Chondrocyte (in vitro differentiated cells): ENCODE data around the gene RASGRP1. TPM values are rescaled to one million over a fixed set of nuclear protein-coding genes. Genes with fewer than 3 reads are reported as not detected.

Experiments
- DNase-seq: peaks from one replicate; pipeline ENCODE4 v3.0.0; 2021; ENCODE audit warnings: mixed read lengths, low spot score
- H3K27ac Mint-ChIP-seq: one replicate; pipeline ENCODE4 v1.8.0; 2021; ENCODE audit warnings: mild to moderate bottlenecking, moderate library complexity, mixed read lengths; ENCODE audit not compliant: unreplicated experiment
- H3K27me3 Mint-ChIP-seq: 2 replicates; pipeline ENCODE4 v1.8.0; 2021; ENCODE audit warnings: low read depth, mixed read lengths
- H3K36me3 Mint-ChIP-seq: 2 replicates; pipeline ENCODE4 v1.8.0; 2021; ENCODE audit warnings: low read depth, mixed read lengths
- H3K4me1 Mint-ChIP-seq: 2 replicates; pipeline ENCODE4 v1.8.0; 2021; ENCODE audit warnings: low read depth, mild to moderate bottlenecking, mixed read lengths
- H3K4me3 Mint-ChIP-seq: one replicate; pipeline ENCODE4 v1.8.0; 2021; ENCODE audit warnings: mild to moderate bottlenecking, moderate library complexity, mixed read lengths; ENCODE audit not compliant: unreplicated experiment
- H3K9me3 Mint-ChIP-seq: 2 replicates; pipeline ENCODE4 v1.8.0; 2021; ENCODE audit warnings: low read depth, mixed read lengths
- CTCF ChIP-seq: fragments of 200-600 bp; sonication (generic); IDR thresholded peaks from 2 replicates; pipeline ENCODE4 v1.5.0; 2021; ENCODE audit warnings: antibody characterized with exemption, mild to moderate bottlenecking, moderate library complexity
- total RNA-seq: library from RNA; stranded (reverse); gene quantifications from 3 replicates; pipeline ENCODE4 v1.2.1, GENCODE V29; 2021

The RASGRP1 gene
- total RNA-seq, 1 donor from 2014 or later, result 0.52 TPM

DNA sequence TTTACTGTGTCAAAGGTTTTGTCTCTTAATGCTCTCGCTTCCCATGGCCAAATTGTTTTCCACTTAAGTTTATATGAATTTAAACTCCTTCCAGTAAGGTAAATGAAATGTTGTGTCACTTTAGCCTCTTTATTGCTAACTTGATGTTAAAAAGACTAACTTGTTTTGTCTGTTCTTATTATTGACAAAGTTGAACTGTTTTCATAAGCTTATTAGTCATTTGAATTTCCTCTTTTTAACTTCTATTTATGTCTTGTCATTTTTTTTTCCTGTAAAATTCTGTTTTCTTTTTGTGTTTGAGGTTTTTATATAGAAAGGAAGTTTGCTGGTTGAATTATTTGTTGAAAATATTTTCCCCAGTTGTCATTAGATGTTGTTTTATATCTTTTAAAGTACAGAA is 84.9 kb downstream of the RASGRP1 start:
- Mint-ChIP-seq H3K27ac (peak overlapping the region; percentile 64), H3K4me3 (no peak overlapping the region), H3K27me3 (no peaks in the 10 kb centered on the region), H3K4me1 (peaks cover 11% of the 10 kb centered on the region), H3K9me3 (no peaks in the 10 kb centered on the region), H3K36me3 (peaks cover 9% of the 10 kb centered on the region)
- DNase-seq, result no peak
- TF ChIP-seq CTCF, result no peak

GRCh38 chr15:38479266-38479665 is 85.3 kb downstream of the RASGRP1 start:
- no peak for DNase-seq
- Mint-ChIP-seq H3K9me3 (no peaks in the 10 kb centered on the region), H3K36me3 (peaks cover 10% of the 10 kb centered on the region), H3K27me3 (no peaks in the 10 kb centered on the region), H3K4me3 (no peak overlapping the region), H3K27ac (peak overlapping the region; percentile 65), H3K4me1 (peaks cover 12% of the 10 kb centered on the region)
- TF ChIP-seq CTCF, result no peak

DNA sequence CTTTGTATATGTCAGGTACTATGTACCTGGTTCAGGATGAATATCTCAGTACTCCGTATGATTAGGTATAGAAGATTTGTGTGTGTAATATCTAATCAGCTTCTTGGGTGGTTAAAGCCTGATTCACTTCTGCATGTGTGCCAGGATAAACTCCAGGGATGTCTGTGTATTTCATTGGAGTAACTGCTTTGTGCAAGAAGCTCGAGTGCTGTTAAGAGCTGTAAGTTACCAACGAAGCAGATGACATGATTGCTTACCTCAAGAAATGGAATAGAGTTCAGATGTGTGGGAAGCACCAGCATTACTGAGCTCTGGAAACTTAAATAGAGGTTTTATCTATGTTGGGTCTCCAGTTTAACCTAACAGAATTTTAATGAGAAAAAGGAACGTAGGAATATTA is 87.0 kb downstream of the RASGRP1 start:
- Mint-ChIP-seq H3K36me3 (peaks cover 11% of the 10 kb centered on the region), H3K4me1 (peaks cover 13% of the 10 kb centered on the region), H3K4me3 (no peak overlapping the region), H3K27ac (no peak overlapping the region), H3K27me3 (no peaks in the 10 kb centered on the region), H3K9me3 (no peaks in the 10 kb centered on the region)
- no peak for DNase-seq
- TF ChIP-seq CTCF, result no peak

GRCh38 chr15:38476120-38476519 is 88.5 kb downstream of the RASGRP1 start:
- Mint-ChIP-seq H3K36me3 (peaks cover 8% of the 10 kb centered on the region), H3K4me1 (peaks cover 13% of the 10 kb centered on the region), H3K27ac (no peak overlapping the region), H3K4me3 (no peak overlapping the region), H3K9me3 (no peaks in the 10 kb centered on the region), H3K27me3 (no peaks in the 10 kb centered on the region)
- DNase-seq, result no peak
- TF ChIP-seq CTCF, result no peak

GRCh38 chr15:38475361-38475760 is 89.3 kb downstream of the RASGRP1 start:
- Mint-ChIP-seq H3K27me3 (no peaks in the 10 kb centered on the region), H3K36me3 (peaks cover 8% of the 10 kb centered on the region), H3K4me3 (no peak overlapping the region), H3K27ac (no peak overlapping the region), H3K4me1 (peaks cover 12% of the 10 kb centered on the region), H3K9me3 (no peaks in the 10 kb centered on the region)
- TF ChIP-seq CTCF, result no peak
- DNase-seq, result no peak
